ENCODE measurements around the gene ZNF99. TPM values are rescaled to one million over a fixed set of nuclear protein-coding genes. Genes with fewer than 3 reads are reported as not detected.

ZNF99 gene
- total and polyA plus RNA-seq, 9 of the 15 experiments (the other 6 are each of a cell fraction or from before 2014, with no cell fraction given), result not detected

DNA sequence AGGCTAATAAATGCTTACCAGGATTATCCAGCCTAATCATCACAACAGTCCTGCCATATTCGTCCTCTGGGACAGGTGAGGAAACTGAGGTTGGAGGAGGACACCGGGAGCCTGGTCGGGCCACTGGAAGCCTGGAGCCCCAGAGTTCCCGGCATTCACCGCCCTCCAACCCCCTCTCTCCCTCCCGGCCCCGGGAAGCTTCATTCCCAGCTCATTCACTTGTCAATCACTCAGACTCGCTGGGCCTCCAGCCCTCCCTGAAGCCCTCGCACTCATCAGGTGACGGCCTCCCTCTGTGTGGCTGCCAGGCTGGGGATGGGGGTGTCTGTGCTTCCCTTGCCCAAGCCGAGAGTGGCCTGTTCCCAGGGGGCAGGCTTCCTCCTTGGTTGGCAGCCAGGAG is 22.5 kb upstream of the ZNF99 start:
- DNase-seq (ENCODE audit: extremely low read depth in 1 of 4, low spot score in 3 of 4) (no peak), ATAC-seq (no peak), FAIRE-seq (no peak)
- Histone ChIP-seq H3K79me2 (ENCODE audit: control insufficient read depth, insufficient read depth, low read length) (no peaks in the 10 kb centered on the region), H3K4me1 (replicated peaks in 1 of 2; ENCODE audit: control insufficient read depth in 2 of 2, insufficient read depth in 2 of 2, low read length in 2 of 2) (no peaks in the 10 kb centered on the region), H4K20me1 (replicated peaks; ENCODE audit: control insufficient read depth, insufficient read depth, low read length) (no peaks in the 10 kb centered on the region), H3K27me3 (ENCODE audit: control insufficient read depth in 2 of 2, insufficient read depth in 2 of 2, low read length in 2 of 2) (no peaks in the 10 kb centered on the region), H3K9me1 (ENCODE audit: control insufficient read depth, insufficient read depth, low read length) (no peaks in the 10 kb centered on the region), H3K36me3 (ENCODE audit: control insufficient read depth, insufficient read depth, low read length) (no peaks in the 10 kb centered on the region), H3K4me3 (no peak overlapping the region), H3K9me3 (replicated peaks; ENCODE audit: control insufficient read depth, insufficient read depth, low read depth, low read length) (no peaks in the 10 kb centered on the region), H2AFZ (ENCODE audit: low read depth, low read length) (no peak overlapping the region), H3K27ac (ENCODE audit: extremely low read depth, low read depth, low read length) (no peak overlapping the region), H3K4me2 (ENCODE audit: insufficient read depth, low read length) (no peak overlapping the region), H3K9ac (ENCODE audit: insufficient read depth in 1 of 2, low read depth in 2 of 2, low read length in 2 of 2) (no peak overlapping the region)
- BruUV-seq (replicated peaks), result no TSS peak
- POLR2A ChIA-PET, result no interaction called here
- intact Hi-C loops (cut with micrococcal nuclease) (no loop called here), in situ Hi-C loops (cut with MboI) (no loop called here)
- CTCF ChIA-PET (ENCODE audit: low intra/inter-chr PET ratio), result no interaction called here
- 0% methylated on average over 11 of the region's 11 CpGs for WGBS (ENCODE audit: insufficient coverage, low coverage, missing lambda C conversion rate)
- TF ChIP-seq PHF8 (IDR thresholded peaks at IDR 0.05; ENCODE audit: borderline replicate concordance, low read length) (no peak), RFX7 (CRISPR knock-in tag; IDR thresholded peaks at IDR 0.05) (no peak), DACH1 (IDR thresholded peaks at IDR 0.05; ENCODE audit: partially characterized antibody) (no peak), MXI1 (IDR thresholded peaks at IDR 0.05; ENCODE audit: low read depth, low read length) (no peak)
- TF ChIP-seq, protein P1, sequence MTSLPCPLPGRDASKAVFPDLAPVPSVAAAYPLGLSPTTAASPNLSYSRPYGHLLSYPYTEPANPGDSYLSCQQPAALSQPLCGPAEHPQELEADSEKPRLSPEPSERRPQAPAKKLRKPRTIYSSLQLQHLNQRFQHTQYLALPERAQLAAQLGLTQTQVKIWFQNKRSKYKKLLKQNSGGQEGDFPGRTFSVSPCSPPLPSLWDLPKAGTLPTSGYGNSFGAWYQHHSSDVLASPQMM (CRISPR knock-in tag; IDR thresholded peaks at IDR 0.05), result no peak

DNA sequence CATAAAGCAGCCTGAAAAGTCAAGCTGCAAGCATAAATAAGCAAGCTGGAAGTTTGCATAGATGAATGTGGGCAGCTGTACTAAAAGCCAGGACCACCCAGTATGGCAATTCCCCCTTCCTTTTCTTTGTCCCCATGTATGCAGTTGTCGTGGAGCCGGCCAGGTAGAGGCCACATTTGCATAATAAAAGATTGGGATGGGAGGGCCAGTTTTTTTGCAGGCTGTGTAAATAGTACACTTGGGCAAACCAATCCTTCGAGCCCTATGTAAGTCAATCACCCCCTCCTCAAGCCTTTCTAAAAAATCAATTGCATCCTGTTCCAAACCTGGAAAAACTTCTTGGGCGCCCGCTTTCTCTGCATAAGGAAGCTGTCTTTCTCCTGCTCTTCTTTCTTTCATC is 13.1 kb upstream of the ZNF99 start:
- FAIRE-seq (no peak), DNase-seq (ENCODE audit: extremely low read depth in 1 of 4, low spot score in 3 of 4) (no peak), ATAC-seq (no peak)
- Histone ChIP-seq H3K27ac (ENCODE audit: extremely low read depth, low read depth, low read length) (no peak overlapping the region), H3K4me2 (ENCODE audit: insufficient read depth, low read length) (no peak overlapping the region), H3K9ac (ENCODE audit: insufficient read depth in 1 of 2, low read depth in 2 of 2, low read length in 2 of 2) (no peak overlapping the region), H3K27me3 (ENCODE audit: control insufficient read depth in 2 of 2, insufficient read depth in 2 of 2, low read length in 2 of 2) (no peaks in the 10 kb centered on the region), H3K9me3 (replicated peaks; ENCODE audit: control insufficient read depth, insufficient read depth, low read depth, low read length) (no peaks in the 10 kb centered on the region), H3K9me1 (ENCODE audit: control insufficient read depth, insufficient read depth, low read length) (no peaks in the 10 kb centered on the region), H3K4me3 (no peak overlapping the region), H3K36me3 (ENCODE audit: control insufficient read depth, insufficient read depth, low read length) (no peaks in the 10 kb centered on the region), H3K4me1 (replicated peaks in 1 of 2; ENCODE audit: control insufficient read depth in 2 of 2, insufficient read depth in 2 of 2, low read length in 2 of 2) (no peaks in the 10 kb centered on the region), H4K20me1 (replicated peaks; ENCODE audit: control insufficient read depth, insufficient read depth, low read length) (no peaks in the 10 kb centered on the region), H3K79me2 (ENCODE audit: control insufficient read depth, insufficient read depth, low read length) (no peaks in the 10 kb centered on the region), H2AFZ (ENCODE audit: low read depth, low read length) (no peak overlapping the region)
- POLR2A ChIA-PET, result no interaction called here
- in situ Hi-C loops (cut with MboI) (no loop called here), intact Hi-C loops (cut with micrococcal nuclease) (no loop called here)
- CTCF ChIA-PET (ENCODE audit: low intra/inter-chr PET ratio), result no interaction called here
- no TSS peak for BruUV-seq (replicated peaks)
- WGBS (ENCODE audit: insufficient coverage, low coverage, missing lambda C conversion rate), result 0% methylated on average over 5 of the region's 5 CpGs
- no peak for TF ChIP-seq THRAP3 (IDR thresholded peaks at IDR 0.05; ENCODE audit: borderline replicate concordance)
- TF ChIP-seq, protein P2, sequence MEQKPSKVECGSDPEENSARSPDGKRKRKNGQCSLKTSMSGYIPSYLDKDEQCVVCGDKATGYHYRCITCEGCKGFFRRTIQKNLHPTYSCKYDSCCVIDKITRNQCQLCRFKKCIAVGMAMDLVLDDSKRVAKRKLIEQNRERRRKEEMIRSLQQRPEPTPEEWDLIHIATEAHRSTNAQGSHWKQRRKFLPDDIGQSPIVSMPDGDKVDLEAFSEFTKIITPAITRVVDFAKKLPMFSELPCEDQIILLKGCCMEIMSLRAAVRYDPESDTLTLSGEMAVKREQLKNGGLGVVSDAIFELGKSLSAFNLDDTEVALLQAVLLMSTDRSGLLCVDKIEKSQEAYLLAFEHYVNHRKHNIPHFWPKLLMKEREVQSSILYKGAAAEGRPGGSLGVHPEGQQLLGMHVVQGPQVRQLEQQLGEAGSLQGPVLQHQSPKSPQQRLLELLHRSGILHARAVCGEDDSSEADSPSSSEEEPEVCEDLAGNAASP (IDR thresholded peaks at IDR 0.05), result no peak
- no peak for TF ChIP-seq LEF1 (IDR thresholded peaks at IDR 0.05)
- TF ChIP-seq RB1 (IDR thresholded peaks at IDR 0.05; ENCODE audit: low read depth), result no peak
- TF ChIP-seq CREM (IDR thresholded peaks at IDR 0.05; ENCODE audit: low read depth), result no peak
- TF ChIP-seq, protein P3, sequence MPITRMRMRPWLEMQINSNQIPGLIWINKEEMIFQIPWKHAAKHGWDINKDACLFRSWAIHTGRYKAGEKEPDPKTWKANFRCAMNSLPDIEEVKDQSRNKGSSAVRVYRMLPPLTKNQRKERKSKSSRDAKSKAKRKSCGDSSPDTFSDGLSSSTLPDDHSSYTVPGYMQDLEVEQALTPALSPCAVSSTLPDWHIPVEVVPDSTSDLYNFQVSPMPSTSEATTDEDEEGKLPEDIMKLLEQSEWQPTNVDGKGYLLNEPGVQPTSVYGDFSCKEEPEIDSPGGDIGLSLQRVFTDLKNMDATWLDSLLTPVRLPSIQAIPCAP (CRISPR knock-in tag; IDR thresholded peaks at IDR 0.05; ENCODE audit: borderline replicate concordance), result no peak
- no peak for TF ChIP-seq STAT5A (IDR thresholded peaks at IDR 0.05; ENCODE audit: borderline replicate concordance, low read length)
- no peak for TF ChIP-seq DACH1 (IDR thresholded peaks at IDR 0.05; ENCODE audit: partially characterized antibody)
- no peak for TF ChIP-seq ZNF644 (tag; IDR thresholded peaks at IDR 0.05; ENCODE audit: low read depth)
- no peak for TF ChIP-seq CBFB (CRISPR knock-in tag; IDR thresholded peaks at IDR 0.05)
- no peak for TF ChIP-seq ZKSCAN1 (IDR thresholded peaks at IDR 0.05; ENCODE audit: low read depth, low read length)
- TF ChIP-seq ZNF830 (CRISPR knock-in tag; IDR thresholded peaks at IDR 0.05), result no peak
- TF ChIP-seq TCF3 (CRISPR knock-in tag; IDR thresholded peaks at IDR 0.05), result no peak
